HK-2 (cell line): ENCODE results near the gene TRAFD1.

Experiments used
- DNase-seq: peaks from one replicate; pipeline ENCODE4 v3.0.0-alpha.2; 2018; ENCODE audit not compliant: unreplicated experiment

TRAFD1 gene

DNA sequence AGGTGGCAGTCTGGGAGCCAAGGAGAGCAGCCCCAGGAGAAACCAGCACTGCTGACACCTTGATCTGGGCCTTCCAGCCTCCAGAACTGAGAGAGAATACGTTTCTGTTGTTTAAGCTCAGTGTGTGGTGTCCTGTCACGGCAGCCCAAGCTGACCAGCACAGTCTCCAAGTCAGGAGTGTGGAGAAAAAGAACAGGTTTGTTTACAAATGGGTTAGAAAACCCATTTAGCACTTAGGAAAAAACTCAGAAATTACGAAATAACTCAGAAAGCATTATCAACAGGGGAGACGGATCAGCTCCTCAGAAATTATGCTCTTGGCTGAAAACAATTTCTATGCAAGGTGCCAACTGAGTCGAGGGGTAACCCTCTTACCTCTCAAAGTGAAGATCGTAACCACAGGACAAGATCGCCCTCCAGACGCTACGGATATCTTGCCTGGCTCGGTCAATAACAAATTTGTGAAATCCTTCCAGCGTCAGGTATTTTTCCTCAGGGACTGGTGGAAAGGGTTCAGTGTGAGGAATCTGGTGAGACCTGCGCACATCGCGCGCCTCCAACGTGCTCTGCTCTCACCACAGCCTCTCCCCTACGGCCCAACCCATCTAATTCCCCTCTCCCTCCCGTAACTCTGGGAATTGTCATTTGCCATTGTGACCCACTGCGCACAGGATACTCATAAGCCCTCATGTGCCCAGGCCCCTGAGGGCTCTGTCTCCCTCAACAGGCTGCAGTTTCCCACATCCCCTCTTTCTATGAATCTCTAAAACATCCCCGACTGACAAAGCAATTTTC, 50.2 kb downstream of the TRAFD1 start:
- DNase-seq = no peak

DNA sequence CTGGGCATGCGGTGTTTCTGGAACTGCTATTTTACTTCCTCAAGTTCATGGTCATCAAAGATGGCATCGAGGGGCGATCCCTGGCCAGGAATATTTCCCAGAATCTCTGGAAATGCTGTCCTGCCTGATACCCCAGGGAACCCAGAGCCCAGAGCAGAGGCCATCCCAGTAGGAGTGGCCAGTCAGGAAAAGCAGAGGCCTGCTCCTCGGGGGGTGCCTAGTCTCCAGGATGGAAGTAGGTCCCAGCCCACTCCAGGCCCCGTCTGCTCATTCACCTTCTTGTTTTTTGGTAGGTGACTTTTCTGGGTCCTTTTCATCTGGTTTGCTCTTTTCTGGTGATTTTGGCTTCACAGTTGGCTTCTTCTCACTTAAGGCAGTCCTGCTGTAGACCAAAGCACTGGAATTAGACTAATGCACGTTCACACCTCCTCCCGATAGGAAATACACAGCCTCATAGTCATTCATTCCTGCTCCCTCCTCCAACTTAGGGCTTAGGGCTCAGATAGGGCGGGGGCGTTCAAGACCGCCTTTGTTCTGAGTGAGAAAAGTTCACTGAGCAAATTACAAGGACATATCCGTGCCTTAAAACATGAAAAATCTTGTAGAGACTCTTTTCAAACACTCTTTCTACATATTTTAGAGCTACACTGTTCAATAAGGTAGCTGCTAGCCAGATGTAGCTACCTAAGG, 51.1 kb downstream of the TRAFD1 start:
- DNase-seq = no peak

- no peak for DNase-seq
Observed at GRCh38 chr12:112178796-112179195, 53.4 kb downstream of the TRAFD1 start.

GRCh38 chr12:112179341-112179740, 54.0 kb downstream of the TRAFD1 start:
- no peak for DNase-seq

- DNase-seq = no peak
Observed at GRCh38 chr12:112179916-112180315, 54.6 kb downstream of the TRAFD1 start.

DNA sequence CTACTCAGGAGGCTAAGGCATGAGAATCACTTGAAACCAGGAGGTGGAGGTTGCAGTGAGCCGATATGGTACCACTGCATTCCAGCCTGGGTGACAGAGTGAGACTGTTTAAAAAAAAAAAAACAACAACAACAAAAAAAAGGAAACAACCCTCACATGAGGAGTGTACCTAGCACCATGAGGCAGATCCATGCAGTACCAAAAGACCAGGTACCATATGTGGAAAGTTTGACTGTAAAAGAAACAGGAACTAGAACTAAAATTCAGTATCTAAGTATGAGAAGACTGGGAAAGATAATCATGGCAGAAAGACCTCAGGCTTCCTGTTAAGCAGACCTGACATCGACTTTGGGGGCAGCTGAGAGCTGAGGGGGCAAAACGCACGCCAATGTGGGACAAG, 55.1 kb downstream of the TRAFD1 start:
- no peak for DNase-seq

DNA sequence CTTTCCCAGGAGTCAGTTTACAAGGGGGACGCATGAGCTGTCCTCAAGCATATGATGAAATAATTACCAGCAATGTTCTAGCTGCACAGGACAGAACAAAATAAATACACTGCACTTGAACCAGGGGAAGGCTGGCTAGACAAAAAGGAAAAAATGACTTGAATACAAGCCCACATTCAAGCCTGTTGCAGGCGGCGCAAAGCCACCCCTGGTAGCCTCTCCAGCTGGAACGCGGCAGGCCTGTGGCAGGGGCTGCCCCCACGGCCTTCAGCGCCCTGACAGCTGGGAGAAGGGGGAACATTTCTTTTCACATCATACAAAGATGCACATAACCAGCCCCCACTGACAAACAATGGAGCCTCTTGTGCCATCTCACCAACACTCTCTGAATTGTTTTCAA, 57.1 kb downstream of the TRAFD1 start:
- no peak for DNase-seq

- no peak for DNase-seq
Observed at GRCh38 chr12:112183141-112184021, 58.0 kb downstream of the TRAFD1 start.

DNA sequence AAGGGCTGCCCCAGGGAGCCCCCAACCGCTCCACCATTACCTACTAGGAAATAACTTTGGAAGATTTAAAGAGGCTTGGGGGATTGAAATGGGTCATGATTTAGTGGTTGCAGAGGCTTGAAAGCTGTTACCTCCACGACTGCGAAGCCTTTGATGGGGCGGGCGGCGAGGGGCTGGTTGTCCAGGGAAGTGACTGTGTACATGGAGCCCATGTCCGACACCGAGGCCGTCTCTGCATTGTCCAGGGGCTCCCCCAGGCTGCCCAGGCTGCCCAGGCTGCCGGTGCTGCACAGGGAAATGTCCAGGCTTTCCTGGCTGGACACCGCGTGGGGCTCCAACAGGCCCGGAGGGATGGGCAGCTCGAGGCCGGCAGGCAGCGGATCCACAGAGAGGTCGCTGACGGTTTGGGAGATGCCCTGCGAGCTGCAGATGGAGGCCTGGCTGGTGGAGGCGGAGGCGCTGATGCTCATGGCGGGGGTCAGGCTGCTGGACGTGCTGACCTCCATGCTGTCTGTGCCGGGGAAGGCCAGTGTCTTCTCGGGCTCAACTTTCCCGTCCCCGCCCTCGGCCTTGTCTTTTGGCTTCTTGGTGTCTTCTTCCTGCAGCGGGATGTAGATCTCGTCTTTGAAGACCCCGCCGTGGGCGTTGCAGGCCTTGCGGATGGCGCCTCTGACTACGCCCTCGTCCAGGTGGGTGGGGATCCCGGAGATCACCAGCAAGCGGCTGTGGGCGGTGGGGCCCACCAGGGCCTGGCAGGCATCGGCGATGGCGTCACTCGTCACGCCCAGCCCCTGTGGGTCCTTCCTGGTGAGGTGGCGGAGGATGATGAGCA, 58.9 kb downstream of the TRAFD1 start:
- DNase-seq = no peak

GRCh38 chr12:112185093-112185923, 59.9 kb downstream of the TRAFD1 start:
- no peak for DNase-seq

DNA sequence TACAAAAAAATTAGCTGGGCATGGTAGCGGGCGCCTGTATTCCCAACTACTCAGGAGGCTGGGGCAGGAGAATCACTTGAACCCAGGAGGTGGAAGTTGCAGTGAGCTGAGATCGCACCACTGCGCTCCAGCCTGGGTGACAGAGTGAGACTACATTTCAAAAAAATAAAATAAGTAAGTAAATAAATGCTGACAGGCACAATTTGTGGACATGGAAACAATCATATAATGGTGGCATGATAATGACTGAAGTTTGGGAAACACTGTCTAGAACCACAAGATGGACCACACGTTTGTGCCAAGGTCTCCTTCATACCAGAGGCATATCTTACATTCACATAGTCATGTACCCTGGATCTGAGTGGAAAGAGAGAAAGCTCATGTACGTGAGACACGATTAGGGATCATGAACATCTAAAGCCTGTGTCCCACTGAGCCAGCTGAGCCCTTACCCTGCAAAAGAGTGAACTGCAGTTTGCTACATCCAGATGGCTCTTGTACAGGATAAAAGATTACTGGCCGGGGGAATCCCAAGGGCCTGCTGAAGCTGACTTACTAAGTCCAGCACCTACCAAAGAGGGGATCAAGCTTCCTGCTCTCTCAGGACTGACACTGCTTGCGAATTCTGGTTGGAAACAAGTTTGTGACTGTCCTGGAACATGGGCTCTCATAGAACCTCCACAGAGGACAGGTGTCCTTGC, 62.9 kb downstream of the TRAFD1 start:
- no peak for DNase-seq

- DNase-seq = no peak
Observed at GRCh38 chr12:112190231-112191025, 65.1 kb downstream of the TRAFD1 start.

- no peak for DNase-seq
Observed at GRCh38 chr12:112191201-112191600, 65.8 kb downstream of the TRAFD1 start.

- DNase-seq = no peak
Observed at GRCh38 chr12:112191840-112192321, 66.5 kb downstream of the TRAFD1 start.

DNA sequence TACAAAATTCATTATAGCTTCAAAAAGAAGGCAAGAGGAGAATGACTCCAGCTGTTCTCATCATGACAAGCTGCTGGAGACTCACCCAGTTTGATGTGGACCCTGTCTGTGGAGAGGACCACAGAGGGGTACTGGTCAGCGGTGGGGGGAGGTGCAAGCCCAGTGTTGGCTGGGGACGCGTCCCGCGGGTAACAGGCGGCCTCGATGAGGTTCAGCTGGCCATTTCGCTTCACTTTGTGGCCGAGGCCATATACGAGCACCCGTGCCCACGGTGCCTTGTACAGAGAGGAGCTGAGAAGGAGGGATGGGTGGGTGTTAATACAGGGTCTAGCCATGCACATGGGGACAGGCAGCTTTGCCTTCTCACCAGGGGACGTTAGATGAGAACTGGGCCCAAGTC, 67.1 kb downstream of the TRAFD1 start:
- DNase-seq = no peak

- DNase-seq = no peak
Observed at GRCh38 chr12:112194601-112195247, 69.4 kb downstream of the TRAFD1 start.

DNA sequence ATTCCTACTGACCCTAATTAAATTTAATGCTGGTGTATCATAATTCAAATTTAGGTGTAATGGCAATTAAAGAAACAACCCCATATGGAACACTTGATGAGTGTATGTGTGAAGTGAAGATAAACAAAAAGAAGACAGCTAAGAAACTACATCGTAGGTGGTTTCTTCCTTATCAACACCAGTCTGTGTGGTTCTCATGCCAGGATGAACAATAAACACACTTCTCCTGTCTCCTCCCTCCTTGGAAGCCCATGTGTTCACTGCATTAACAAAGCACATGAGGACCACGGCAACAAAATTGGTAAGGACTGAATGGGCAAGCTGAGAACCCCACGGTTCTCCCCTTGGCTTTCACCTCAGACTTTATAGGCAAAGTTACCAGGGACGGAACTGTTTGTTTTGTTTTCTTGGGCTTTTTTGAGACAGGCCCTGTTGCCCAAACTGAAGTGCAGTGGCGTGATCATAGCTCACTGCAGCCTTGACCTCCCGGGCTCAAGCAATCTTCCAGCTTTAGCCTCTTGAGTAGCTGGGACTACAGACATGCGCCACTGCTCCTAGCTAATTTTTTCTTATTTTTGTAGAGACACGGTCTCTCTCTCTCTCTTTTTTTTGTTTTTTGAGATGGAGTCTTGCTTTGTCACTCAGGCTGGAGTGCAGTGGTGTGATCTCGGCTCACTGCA, 71.0 kb downstream of the TRAFD1 start:
- DNase-seq = no peak
